K562 (cell line): Measurements from ENCODE around the gene PELI2. TPM values are rescaled to one million over a fixed set of nuclear protein-coding genes. Genes with fewer than 3 reads are reported as not detected.

ENCODE experiments used
- ATF1 ChIP-seq, 2 experiments: fragments of 450-650 bp in 1 of 2; IDR thresholded peaks; 2 replicates each; pipeline ENCODE4 v1.6.1; 2016; ENCODE audit warnings: missing compliant biosample characterization in 1 of 2, missing genetic modification characterization in 1 of 2
- CBFA2T3 ChIP-seq: fragments of 450-650 bp; IDR thresholded peaks from 2 replicates; pipeline ENCODE4 v1.6.1; 2017
- CXXC5 ChIP-seq: fragments of 250-450 bp; sonication (Bioruptor Pico); IDR thresholded peaks from 2 replicates; pipeline ENCODE4 v1.8.0; 2022; ENCODE audit warnings: inconsistent platforms, mild to moderate bottlenecking, moderate library complexity
- DACH1 ChIP-seq: fragments of 450-650 bp; IDR thresholded peaks from 2 replicates; pipeline ENCODE4 v1.6.1; 2018; ENCODE audit not compliant: partially characterized antibody
- DIDO1 ChIP-seq: fragments of 450-650 bp; IDR thresholded peaks from 2 replicates; pipeline ENCODE4 v1.6.1; 2016; ENCODE audit warnings: low read depth, missing biosample characterization, missing genetic modification characterization
- HCFC1 ChIP-seq: IDR thresholded peaks from 2 replicates; pipeline ENCODE4 v1.6.1; 2012; ENCODE audit warnings: low read depth, low read length, improper control_type of control experiment
- HNRNPL ChIP-seq: fragments of 200-400 bp; formaldehyde crosslinking; IDR thresholded peaks from 2 replicates; pipeline ENCODE4 v1.6.1; 2017; ENCODE audit warnings: low read depth, mild to moderate bottlenecking, low read length
- ILK ChIP-seq: fragments of 450-650 bp; IDR thresholded peaks from 2 replicates; pipeline ENCODE4 v1.6.1; 2016; ENCODE audit warnings: missing genetic modification characterization, low read depth, mild to moderate bottlenecking, missing compliant biosample characterization, moderate library complexity, borderline replicate concordance
- KLF1 ChIP-seq: fragments of 450-650 bp; IDR thresholded peaks from 2 replicates; pipeline ENCODE4 v1.6.1; 2016; ENCODE audit warnings: missing genetic modification characterization, missing compliant biosample characterization
- MCM2 ChIP-seq: fragments of 450-650 bp; IDR thresholded peaks from 2 replicates; pipeline ENCODE4 v1.6.1; 2017; ENCODE audit warnings: low read depth, mild to moderate bottlenecking
- MYBL2 ChIP-seq, 2 experiments: fragments of 450-650 bp in 1 of 2; sonication (generic) in 1 of 2; formaldehyde crosslinking in 1 of 2; IDR thresholded peaks; 2 replicates each; pipeline versions ENCODE4 v1.6.1 to v1.8.1; 2017 to 2022; ENCODE audit warnings: borderline replicate concordance in 1 of 2, inconsistent platforms in 1 of 2, low read depth in 1 of 2, mild to moderate bottlenecking in 1 of 2, missing genetic modification reagents in 1 of 2, moderate library complexity in 1 of 2
- PHB ChIP-seq: fragments of 250-450 bp; sonication (Bioruptor Pico); IDR thresholded peaks from 2 replicates; pipeline ENCODE4 v1.5.0; 2021
- SUPT5H ChIP-seq: fragments of 450-650 bp; IDR thresholded peaks from 2 replicates; pipeline ENCODE4 v1.6.1; 2016
- TAF1 ChIP-seq: IDR thresholded peaks from 2 replicates; pipeline ENCODE4 v1.6.1; 2011; ENCODE audit warnings: mild to moderate bottlenecking, low read length, moderate library complexity; ENCODE audit not compliant: insufficient read depth, control insufficient read depth, severe bottlenecking; ENCODE audit errors: extremely low read depth
- TGIF2 ChIP-seq: sonication (generic); formaldehyde crosslinking; IDR thresholded peaks from 2 replicates; pipeline ENCODE4 v1.8.1; 2022; ENCODE audit warnings: mild to moderate bottlenecking, missing genetic modification reagents, moderate library complexity
- XRCC5 ChIP-seq: fragments of 200-400 bp; formaldehyde crosslinking; IDR thresholded peaks from 2 replicates; pipeline ENCODE4 v1.6.1; 2017; ENCODE audit warnings: low read depth, mild to moderate bottlenecking, low read length
- YY1 ChIP-seq, 3 experiments: IDR thresholded peaks; 2 replicates each; pipeline ENCODE4 v1.6.1; 2011; ENCODE audit warnings: low read length in 2 of 3, mild to moderate bottlenecking in 2 of 3, moderate library complexity in 2 of 3, borderline replicate concordance in 1 of 3, control low read depth in 1 of 3, low read depth in 1 of 3; ENCODE audit not compliant: insufficient read depth in 3 of 3, insufficient replicate concordance in 2 of 3, control insufficient read depth in 1 of 3, insufficient read length in 1 of 3; ENCODE audit errors: extremely low read depth in 1 of 3
- ZNF583 ChIP-seq: fragments of 250-450 bp; sonication (Bioruptor Pico); IDR thresholded peaks from 2 replicates; pipeline ENCODE4 v1.4.0; 2020
- ZNF764 ChIP-seq: fragments of 250-450 bp; sonication (Bioruptor Pico); IDR thresholded peaks from 2 replicates; pipeline ENCODE4 v1.4.0; 2020; ENCODE audit warnings: low read depth, mild to moderate bottlenecking, moderate library complexity
- polyA plus RNA-seq, 8 experiments: library from polyadenylated mRNA; depleted of rRNA in 4 of 8; stranded (reverse) in 5 of 8; unstranded in 3 of 8; fragments of >200 nt; fragmentation: Nextera tagmentation in 2 of 8; fragmentation: Illumina TruSeq in 1 of 8; extraction: Ambion mirVana in 2 of 8; extraction: Trizol in 1 of 8; gene quantifications; 2 replicates each; pipeline versions ENCODE4 v1.2.1 to v1.2.3, GENCODE V29; 2011 to 2014; ENCODE audit warnings: inconsistent platforms in 1 of 8, missing spikeins in 1 of 8
- total RNA-seq, 7 experiments: library from RNA; depleted of rRNA in 6 of 7; stranded (reverse); fragments of >200 nt in 6 of 7; fragmentation: Illumina TruSeq in 2 of 7; extraction: Trizol in 2 of 7; gene quantifications; 2 replicates each; pipeline versions ENCODE4 v1.2.1 to v1.2.3, GENCODE V29; 2011 to 2021; ENCODE audit warnings: low replicate concordance in 1 of 7
- TF ChIP-seq, protein P1 (sequence below): fragments of 200-400 bp; formaldehyde crosslinking; IDR thresholded peaks from 2 replicates; pipeline ENCODE4 v1.6.1; 2017; ENCODE audit warnings: mild to moderate bottlenecking, low read depth, low read length, moderate library complexity
- TF ChIP-seq, protein P2 (sequence below): sonication (generic); formaldehyde crosslinking; IDR thresholded peaks from 2 replicates; pipeline ENCODE4 v1.8.1; 2023; ENCODE audit warnings: mild to moderate bottlenecking, missing genetic modification reagents
- TF ChIP-seq, protein P3 (sequence below): sonication (generic); formaldehyde crosslinking; IDR thresholded peaks from 2 replicates; pipeline ENCODE4 v1.8.1; 2023; ENCODE audit warnings: mild to moderate bottlenecking, missing genetic modification reagents, moderate library complexity

PELI2 gene
- total and polyA plus RNA-seq, 9 of the 15 experiments (the other 6 are each of a cell fraction or from before 2014, with no cell fraction given) = 0.20 to 1.5 (median 0.44) TPM

DNA sequence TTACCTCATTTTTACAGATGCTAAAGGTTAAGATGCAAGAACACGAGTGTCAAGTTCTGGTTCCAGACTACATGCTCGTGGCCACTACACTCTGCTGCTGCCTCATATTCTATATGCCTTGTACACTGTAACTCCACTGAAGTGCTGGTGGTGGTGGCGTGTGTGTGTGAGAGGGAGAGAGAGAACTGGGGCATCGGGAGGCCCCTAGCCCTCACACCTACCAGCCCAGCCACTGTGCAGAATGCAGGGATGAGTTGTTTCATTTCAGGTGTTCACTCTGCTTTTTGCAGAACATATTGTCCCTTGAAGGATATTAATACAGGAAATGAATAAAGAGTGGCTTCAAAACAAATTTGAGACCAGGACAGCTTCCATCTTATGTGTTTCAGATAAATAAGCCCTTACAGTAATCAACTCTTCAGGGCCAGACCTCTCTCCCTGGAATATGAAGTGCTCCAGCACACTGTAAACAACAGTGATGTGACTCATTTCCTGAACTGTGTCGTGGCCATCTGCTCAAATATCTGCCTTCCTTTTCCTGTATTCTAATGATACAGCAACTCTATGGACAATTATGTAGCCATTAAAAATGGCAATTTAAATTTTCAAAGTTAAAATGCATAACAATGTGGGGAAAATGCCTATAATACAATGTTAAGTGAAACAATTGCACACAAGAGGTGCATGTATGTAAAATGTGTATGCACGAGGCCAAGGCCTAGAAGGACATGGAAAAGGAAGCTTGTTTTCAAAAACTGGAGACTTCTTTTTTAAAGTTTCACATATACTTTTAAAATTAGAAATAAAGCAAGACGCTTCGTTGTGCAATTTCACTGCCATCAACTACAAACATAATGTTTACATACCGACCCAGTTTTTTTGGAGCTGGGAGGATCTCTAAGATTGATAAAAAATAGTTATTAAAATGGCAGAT is 215.4 kb downstream of the PELI2 start (continued):
- TF ChIP-seq KLF1 (tag) (no peak), TGIF2 (no peak), MCM2 (no peak), CBFA2T3 (peak; percentile 13; the same call in 1 of the 2 replicates), DACH1 (no peak), TAF1 (no peak), YY1 (IDR thresholded peaks at IDR 0.05; ENCODE audit: borderline replicate concordance in 1 of 3, control insufficient read depth in 1 of 3, extremely low read depth in 1 of 3, insufficient read depth in 3 of 3, insufficient read length in 1 of 3, insufficient replicate concordance in 2 of 3, low read depth in 1 of 3, low read length in 2 of 3) (no peak), HCFC1 (no peak), MYBL2 (IDR thresholded peaks at IDR 0.05; ENCODE audit: low read depth) (no peak), MYBL2 (CRISPR knock-in tag; IDR thresholded peaks at IDR 0.05; ENCODE audit: borderline replicate concordance) (no peak), HNRNPL (no peak), XRCC5 (no peak), CXXC5 (CRISPR knock-in tag) (0 out of 2 replicates have a peak, but pooled peaks have one; percentile 11), ILK (tag) (no peak), ZNF764 (no peak), PHB (no peak), SUPT5H (no peak), ZNF583 (CRISPR knock-in tag) (no peak), DIDO1 (no peak), ATF1 (CRISPR knock-in tag; IDR thresholded peaks at IDR 0.05) (no peak), ATF1 (tag; IDR thresholded peaks at IDR 0.05) (peak; percentile 40; the same call in 1 of the 2 replicates)
- TF ChIP-seq, protein P1, sequence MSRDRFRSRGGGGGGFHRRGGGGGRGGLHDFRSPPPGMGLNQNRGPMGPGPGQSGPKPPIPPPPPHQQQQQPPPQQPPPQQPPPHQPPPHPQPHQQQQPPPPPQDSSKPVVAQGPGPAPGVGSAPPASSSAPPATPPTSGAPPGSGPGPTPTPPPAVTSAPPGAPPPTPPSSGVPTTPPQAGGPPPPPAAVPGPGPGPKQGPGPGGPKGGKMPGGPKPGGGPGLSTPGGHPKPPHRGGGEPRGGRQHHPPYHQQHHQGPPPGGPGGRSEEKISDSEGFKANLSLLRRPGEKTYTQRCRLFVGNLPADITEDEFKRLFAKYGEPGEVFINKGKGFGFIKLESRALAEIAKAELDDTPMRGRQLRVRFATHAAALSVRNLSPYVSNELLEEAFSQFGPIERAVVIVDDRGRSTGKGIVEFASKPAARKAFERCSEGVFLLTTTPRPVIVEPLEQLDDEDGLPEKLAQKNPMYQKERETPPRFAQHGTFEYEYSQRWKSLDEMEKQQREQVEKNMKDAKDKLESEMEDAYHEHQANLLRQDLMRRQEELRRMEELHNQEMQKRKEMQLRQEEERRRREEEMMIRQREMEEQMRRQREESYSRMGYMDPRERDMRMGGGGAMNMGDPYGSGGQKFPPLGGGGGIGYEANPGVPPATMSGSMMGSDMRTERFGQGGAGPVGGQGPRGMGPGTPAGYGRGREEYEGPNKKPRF = no peak
- TF ChIP-seq, protein P2, sequence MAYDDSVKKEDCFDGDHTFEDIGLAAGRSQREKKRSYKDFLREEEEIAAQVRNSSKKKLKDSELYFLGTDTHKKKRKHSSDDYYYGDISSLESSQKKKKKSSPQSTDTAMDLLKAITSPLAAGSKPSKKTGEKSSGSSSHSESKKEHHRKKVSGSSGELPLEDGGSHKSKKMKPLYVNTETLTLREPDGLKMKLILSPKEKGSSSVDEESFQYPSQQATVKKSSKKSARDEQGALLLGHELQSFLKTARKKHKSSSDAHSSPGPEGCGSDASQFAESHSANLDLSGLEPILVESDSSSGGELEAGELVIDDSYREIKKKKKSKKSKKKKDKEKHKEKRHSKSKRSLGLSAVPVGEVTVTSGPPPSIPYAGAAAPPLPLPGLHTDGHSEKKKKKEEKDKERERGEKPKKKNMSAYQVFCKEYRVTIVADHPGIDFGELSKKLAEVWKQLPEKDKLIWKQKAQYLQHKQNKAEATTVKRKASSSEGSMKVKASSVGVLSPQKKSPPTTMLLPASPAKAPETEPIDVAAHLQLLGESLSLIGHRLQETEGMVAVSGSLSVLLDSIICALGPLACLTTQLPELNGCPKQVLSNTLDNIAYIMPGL = no peak
- TF ChIP-seq, protein P3, sequence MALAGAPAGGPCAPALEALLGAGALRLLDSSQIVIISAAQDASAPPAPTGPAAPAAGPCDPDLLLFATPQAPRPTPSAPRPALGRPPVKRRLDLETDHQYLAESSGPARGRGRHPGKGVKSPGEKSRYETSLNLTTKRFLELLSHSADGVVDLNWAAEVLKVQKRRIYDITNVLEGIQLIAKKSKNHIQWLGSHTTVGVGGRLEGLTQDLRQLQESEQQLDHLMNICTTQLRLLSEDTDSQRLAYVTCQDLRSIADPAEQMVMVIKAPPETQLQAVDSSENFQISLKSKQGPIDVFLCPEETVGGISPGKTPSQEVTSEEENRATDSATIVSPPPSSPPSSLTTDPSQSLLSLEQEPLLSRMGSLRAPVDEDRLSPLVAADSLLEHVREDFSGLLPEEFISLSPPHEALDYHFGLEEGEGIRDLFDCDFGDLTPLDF (CRISPR knock-in tag) = no peak
